8988T (cell line): Measurements from ENCODE around the gene KCNJ13.

Experiments used
- DNase-seq: peaks from one replicate; pipeline ENCODE4 v3.0.0; 2011

Gene KCNJ13

DNA sequence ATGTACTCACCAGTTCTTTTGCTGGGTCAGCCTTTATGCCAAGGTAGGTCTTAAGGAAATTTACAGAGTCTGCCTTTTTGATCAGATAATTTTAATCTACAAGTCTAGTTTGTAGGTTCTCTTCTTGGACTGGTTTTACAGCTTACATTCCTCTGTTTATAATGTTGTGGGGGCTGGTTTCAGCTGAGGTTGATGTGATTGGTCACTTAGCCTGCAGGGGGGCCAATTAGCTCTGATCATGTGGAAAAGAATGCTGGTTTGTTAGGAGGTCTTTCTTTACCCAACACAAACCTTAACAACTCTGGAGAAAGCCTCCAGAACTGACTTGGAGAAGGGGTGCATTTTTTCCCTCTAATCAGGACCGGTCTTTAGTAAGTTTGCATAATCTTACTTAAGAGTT is at the start of gene KCNJ13:
TSS of gene KCNJ13 (minus strand) at position 131 of the 400 bp plus-strand sequence. CDS start 5,203 bp downstream, outside the sequence.
- DNase-seq, result no peak

DNA sequence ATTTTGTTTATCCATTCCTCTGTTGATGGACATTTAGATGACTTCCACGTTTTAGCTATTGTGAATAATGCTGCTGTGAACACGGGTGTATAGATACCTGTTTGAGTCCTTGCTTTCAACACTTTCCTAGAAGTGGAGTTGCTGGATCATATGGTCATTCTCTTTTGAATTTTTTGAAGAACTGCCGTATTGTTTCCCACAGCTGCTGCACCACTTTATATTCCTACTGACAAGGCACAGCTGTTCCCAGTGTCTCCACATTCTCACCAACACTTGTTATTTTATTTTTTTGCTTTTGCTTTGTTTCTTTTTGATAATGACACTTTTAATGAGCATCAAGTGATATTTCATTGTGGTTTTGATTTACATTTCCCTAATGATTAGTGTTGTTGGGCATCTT is 41.4 kb upstream of the KCNJ13 start:
- DNase-seq, result no peak

DNA sequence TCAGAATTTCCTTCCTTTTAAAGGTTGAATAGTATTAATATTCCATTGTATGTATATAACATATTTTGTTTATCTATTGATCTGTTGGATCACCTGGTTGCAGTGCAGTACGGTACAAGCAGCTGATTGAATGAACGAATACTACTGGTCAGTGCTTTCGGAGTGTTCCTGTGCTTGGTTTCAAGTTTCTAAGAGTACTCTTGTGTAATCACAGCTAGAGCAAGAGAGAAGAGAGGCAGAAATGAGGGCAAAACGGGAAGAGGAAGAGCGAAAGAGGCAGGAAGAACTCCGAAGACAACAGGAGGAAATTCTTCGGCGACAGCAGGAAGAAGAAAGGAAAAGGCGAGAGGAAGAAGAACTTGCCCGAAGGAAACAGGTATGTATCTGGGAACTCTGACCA is 40.3 kb upstream of the KCNJ13 start:
- no peak for DNase-seq

DNA sequence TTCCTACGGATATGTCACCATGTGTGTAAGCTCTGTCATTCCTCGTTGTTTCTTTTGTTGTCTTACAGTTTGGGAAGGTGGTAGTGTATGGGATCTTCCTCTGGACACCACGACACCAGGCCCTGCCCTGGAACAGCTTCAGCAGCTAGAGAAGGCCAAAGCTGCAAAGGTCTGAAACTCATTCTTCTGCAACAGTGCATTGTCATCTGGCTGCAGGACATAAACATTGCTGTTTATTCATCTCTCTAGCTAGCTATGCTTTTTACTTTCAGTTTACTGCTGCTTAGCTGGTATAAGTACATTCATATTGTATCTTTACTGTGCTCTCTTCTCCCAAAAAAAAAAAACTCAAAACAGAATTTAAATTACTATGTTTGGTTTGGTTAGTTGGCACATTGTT is 39.2 kb upstream of the KCNJ13 start:
- no peak for DNase-seq

DNA sequence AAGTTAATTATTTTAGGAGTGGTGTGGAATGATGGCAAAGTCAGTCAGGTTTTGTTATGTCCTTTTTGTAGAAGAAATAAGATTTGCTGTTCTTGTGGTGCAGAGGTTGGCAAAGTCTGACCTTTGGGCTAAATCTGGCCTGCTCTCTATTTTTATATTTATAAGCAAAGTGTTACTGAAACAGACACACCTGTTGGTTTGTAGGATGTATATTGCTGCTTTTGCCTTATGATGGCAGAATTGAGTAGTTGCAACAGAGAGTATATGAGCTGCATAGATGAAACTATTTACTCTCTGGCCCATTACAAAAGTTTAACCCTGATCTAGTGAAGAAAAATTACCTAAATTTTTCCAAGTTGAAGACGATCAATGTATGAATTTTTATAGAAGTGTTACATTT is 34.1 kb upstream of the KCNJ13 start:
- no peak for DNase-seq

DNA sequence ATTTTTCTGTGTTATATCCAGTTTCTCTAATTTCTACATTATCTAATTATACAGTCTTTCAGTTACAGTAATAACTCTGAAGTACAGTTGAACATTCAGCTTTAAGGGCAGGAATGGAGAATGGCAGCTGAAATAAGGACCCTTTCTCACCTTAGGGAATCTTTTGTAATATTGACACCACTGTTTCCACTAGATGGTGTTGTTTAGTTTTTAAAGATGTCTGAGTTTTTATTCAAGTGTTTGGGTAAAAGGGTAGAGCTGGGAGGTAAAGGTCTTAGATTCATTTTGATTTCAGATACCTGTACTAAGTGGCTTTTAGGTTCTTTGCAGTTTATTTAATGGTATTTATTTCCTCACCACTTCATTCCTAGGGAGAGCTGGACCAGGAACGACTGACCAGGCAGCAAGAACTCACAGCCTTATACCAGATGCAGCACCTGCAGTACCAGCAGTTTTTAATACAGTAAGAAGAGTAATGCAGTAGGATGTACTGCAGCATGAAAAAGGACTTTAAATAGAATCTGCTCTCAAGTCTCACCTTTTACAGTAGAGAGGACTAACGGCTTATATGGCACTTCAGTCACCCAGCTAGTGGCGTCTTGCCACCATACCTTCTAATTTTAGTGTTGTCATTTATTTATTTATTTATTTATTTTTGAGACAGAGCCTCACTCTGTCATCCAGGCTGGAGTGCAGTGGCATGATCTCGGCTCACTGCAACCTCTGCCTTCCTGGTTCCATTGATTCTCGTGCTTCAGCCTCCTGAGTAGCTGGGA is 33.2 kb upstream of the KCNJ13 start:
- DNase-seq, result no peak

DNA sequence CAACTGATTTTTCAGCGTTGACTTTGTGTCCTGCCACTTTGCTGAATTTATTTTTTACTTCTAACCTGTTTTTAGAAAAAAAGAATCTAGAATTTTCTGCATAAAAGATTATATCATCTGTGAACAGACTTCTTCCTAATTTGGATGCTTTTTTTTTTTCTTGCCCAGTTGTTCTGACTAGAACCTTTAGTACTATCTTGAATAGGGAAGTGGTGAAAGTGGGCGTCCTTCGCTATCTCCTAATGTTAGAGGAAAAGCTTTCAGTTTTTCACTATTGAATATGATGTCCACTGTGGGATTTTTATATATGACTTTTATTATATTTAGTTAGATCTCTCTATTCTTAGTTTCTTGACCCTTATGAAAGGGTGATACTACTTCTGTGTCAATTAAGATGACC is 25.7 kb upstream of the KCNJ13 start:
- no peak for DNase-seq

DNA sequence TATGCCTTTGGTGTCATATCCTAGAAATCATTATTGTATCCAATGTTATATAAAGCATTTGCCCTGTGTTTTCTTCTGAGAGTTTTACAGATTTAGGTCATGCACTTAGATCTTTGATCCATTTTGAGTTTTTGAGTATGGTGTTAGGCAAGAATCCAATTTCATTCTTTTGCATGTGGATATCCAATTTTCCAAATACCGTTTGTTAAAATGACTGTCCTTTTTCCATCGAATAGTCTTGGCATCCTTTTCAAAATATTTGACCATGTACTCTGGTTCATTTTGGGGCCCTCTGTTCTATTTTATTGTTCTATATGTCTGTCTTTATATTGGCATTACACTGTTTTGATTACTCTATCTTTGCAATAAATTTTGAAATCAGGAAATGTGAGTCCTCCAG is 23.8 kb upstream of the KCNJ13 start:
- no peak for DNase-seq

DNA sequence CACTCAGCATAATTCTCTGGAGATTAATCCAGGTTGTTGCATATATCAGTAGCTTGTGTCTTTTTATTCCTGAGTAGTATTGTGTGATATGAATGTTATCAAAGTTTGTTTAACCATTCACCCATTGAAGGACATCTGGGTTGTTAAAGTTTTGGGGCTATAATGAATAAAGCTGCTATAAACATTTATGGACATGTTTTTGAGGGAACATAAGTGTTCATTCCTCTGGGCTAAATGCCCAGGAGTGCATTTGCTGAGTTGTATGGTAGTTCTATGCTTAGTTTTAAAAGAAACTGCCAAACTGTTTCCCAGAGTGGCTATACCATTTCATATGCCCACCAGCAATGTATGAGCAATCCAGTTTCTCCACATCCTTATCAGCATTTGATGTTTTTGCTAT is 21.8 kb upstream of the KCNJ13 start:
- no peak for DNase-seq

DNA sequence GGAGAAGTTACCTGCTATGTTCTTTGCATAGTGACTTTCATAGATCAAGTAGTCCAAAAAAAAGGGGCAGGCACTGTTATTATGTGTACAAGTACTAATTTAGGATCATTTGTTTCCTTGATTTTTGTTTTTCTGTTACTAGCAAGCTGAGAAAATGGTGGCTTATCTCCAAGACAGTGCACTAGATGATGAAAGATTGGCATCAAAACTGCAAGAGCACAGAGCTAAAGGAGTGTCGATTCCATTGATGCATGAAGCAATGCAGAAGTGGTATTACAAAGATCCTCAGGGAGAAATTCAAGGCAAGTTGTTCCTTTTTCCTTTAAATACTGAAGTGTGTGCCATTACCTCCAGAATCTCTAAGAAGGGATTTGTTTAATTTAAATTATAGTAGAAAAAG is 19.6 kb upstream of the KCNJ13 start:
- DNase-seq, result no peak

DNA sequence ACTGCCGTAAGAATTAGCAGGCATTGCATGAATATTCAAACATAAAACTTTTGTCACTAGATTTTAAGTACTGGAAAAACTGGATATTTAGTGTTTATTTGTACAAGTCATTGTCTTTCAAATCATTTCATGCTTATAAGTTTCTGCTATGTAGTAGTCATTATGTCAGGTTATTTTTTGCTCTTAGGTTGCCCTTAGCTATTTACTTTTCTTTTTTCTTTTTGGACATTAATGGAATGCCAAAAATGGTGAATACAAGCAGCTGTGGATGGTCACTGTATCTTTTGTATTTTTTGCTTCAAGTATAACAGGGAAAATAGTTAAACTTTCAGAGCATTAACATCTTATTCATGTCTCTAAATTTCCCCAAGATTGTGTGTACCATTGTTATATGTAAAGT is 18.6 kb upstream of the KCNJ13 start:
- DNase-seq, result no peak

DNA sequence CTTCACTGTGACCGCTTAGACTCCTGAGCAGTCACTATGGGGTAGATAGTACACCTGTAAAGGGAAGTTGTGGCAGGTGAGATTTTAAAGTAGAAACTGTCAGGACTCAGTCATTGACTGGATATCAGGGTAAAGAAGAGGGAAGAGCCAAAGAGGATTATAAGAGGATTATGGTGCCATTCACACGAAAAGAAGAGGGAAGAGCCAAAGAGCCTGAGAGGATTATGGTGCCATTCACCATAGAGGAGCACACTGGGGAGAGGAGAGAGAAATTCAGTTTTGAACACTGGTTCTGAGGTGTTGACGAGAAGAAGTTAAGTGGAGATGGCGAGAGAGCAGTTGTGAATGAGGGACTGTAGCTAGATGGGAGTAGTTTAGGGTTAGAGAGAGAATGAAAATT is 16.9 kb upstream of the KCNJ13 start:
- DNase-seq, result no peak

DNA sequence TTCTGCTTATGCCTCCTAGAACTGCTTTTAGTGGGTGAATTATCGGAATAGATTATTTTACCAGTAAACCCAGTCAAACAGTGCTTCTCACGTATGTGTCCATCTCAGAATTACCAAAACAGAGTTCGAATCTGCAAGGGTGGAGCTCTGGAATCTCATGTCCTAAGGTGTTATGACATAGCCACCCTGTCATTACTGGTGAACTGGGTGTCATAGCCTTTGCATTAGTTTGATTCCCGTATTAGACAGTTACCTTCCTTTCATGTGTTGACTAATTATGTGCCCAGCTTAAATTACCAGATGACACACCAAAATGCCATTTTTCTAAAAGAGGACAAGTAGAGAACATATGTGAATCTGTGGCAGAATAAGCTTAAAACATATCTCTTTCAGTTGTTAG is 15.2 kb upstream of the KCNJ13 start:
- no peak for DNase-seq

DNA sequence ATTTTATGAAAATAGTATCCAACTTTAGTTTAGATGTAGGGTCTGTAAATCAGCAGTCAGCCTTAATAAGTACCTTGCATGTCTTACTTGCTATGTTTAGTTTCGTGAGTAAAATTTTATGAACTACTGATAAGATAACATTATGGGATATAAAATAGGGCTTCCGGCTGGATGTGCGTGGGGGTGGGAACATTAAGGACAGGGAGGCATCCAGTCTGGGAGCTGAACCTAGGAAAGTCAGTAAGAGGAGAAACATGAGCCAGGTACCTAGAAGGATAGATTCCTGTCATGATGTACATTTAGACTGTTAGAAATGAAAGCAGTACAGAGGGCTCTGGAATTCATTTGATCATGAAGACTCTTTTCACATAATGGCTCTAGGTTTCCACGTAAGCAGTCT is 12.7 kb upstream of the KCNJ13 start:
- DNase-seq, result no peak

DNA sequence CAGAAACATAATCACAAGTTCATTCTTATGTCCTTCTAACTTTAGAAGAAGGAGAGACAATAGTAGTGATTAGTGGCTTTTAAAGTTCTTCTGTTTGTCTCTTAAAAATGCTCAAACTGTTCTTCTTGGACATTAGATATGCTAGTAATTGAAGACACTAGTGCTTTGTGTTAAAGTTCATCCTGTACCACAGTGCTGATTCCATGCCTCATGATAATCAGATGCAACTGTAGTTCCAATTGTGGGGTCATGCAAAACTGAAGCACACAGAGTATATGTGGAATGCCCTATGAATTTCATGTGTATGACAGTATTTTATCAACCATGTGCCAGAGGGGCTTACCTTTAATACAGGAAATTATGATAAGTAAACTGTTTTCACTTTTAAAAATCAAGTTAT is 11.4 kb upstream of the KCNJ13 start:
- no peak for DNase-seq

DNA sequence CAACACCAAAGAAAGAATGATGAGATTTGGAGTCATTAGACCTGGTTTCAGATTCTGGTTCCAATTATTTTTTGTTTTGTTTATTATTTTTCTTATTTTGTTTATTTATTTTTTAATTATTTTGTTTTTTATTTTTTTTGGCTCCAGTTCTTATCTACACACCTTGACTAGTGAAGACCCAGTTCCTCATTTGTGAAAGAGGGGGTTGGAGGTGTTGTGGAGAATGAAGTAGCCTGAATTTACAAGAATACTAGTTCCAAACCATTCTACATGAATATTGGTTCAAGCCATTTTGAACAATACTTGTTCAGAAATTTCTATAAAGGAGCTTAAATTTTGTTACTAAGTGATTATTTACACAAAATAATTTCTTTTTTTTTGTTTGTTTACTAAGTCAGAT is 6.9 kb upstream of the KCNJ13 start:
- no peak for DNase-seq

DNA sequence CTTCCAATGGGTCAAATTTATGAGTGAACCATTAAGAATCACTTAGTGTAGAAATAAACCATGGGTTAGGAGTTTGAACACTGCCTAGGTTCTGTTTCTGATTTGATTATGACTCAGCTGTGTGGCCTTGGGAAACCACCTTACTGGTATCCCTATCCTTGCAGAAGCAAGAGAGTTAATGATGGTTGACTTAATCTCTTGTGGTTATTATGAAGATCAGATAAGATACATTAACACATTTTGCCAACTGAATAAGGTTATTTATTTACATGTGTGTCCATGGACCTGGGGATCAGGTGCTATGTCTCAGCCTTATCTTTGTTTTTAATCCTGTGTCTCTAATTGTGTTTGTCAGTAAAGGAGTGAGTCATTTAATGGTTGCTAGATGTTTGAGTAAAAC is 5.4 kb upstream of the KCNJ13 start:
- no peak for DNase-seq

DNA sequence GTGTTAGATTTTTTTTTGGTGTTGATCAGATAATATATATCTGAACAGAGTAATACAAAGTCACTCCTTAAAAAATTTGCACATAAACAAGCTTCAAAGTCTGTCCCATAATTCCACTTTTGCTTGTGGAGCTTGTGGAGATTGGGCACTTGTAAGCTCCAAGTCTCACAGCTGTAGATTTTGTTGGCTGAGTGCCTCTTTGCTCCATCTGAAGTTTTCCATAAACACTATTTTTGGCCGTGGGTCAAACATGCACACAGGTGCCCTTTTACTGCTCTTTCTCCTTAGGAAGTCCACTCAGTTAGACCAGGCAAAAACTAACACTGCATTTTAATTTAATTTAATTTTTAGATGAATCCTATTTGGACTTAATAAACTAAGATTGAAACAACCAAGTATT is 3.6 kb upstream of the KCNJ13 start:
- DNase-seq, result no peak

DNA sequence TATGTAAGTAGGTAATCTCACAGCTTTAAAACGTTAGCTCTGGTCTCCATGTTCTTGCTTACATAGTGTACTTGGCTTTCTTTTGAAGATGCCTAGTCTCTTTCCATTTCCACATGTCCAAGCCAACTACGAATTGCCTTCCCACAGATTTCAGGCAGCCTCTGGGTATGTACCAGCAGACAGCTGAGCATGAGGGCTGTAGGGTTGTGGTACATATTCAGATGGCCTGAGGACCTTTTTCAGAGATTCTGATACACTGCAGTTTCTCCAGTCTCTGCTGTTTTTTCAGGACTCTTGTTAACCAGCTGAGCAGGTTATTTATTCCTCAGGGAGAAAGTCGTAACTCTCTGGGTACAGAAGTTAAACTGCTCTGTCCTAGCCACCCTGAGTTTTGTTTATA is 3.1 kb upstream of the KCNJ13 start:
- no peak for DNase-seq

DNA sequence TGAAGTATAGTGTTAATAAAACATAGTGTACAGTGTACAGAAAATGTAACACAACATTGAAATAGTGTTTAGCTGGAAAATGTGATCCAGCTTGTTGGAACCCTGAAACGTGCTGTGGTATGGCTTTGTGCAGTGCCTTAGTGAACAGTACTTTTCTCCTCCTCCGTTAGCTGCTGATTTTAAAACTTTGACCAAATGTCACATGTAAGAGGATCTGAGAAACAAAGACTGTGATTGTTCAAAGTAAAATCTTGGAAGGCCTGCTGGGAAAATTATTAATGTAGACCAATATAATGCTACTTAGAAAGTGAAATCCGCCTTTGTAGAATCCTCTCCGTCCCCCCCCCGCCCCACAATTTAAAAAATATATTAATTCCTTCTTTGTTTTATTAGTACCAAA is 911 bp upstream of the KCNJ13 start:
- no peak for DNase-seq

DNA sequence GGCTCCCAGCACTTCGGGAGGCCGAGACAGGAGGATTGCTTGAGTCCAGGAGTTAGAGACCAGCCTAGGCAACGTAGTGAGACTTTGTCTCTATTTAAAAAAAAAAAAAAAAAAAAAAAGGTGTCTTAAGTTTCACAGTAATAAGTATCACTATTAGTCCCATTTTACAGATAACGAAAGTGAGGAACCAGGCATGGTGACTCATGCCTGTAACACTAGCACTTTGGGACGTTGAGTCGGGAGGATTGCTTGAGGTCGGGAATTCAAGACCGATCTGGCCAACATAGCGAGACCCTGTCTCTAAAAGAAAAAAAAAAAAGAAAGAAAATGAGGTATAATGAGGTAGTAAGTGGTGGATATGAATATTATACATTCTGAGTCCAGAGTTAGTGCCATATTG is 2.5 kb downstream of the KCNJ13 start:
- no peak for DNase-seq

DNA sequence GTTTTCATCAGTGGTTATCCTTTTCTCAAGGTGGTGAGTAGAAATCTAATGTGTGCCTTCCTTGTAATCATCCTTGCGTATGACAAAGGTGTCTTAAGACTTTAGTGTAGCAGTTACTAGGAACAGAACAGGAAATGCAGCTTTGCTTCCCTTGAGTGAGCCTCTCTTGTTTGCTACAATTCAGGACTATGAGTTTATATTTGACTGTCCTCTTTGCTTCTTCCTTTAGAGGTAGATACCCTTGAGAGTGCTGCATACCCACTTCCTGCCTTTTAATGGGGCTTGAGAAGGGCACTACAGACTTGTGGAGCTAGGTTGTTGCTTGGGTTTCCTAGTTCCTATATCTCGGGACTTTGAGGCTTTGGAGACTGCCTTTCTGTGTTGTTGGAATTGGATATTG is 3.8 kb downstream of the KCNJ13 start:
- no peak for DNase-seq

DNA sequence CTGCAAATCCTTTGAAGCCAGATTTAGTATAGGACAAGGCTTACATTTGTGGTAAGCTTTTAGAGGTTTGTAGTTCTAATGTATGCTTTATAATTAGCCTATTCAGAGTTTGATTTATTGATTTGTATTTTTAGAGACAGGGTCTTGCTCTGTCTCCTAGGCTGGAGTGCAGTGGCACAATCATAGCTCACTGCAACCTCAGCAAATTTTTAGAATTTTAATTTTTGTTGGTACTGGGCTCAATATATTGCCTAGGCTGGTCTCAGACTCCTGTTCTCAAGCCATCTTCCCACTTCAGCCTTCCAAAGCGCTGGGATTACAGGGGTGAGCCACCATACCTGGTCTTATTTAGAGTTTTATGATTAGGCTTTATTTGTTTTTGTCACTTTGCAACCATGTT is 4.5 kb downstream of the KCNJ13 start:
- no peak for DNase-seq

DNA sequence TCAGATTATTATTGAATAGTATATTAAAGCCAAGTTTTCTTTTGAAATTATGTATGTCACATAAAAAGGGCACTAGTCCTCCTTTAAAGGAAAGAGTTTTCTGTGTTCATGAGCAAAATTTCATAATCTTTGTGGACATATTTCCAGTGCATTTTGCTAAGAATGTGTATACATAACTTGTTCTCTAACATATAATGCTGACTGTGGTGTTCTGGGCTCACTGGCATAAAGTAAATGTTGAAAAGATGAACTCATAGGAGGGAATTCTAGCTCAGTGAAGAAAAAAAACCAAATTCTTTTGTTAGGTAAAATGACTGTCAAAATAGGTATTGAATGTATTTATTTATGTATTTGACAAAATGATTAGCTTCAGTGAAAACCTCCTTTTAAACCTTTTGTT is 6.2 kb downstream of the KCNJ13 start:
- no peak for DNase-seq

DNA sequence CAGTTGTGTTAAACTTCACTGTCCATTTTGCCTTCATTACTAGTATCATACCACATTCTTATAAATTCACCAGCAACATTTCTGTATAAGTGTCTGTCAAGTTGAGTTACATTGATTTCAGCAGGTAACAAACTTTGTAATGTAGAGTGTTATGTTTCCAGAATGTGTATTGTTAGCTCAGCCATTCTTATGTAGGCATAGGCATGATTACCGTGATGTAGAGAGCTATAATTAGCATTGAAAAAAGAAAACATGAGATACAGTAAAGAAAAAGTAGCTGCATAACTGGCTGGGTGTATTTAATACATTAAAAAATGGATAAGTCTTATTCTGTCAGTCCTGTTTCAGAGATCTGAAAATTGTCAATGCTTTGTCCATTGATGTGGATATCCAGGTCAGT is 8.5 kb downstream of the KCNJ13 start:
- DNase-seq, result no peak
